ENCODE results near the gene ATP9B. TPM values are rescaled to one million over a fixed set of nuclear protein-coding genes. Genes with fewer than 3 reads are reported as not detected.

The ATP9B gene
- total and polyA plus RNA-seq, 4 donors: 7.1 to 31.4 (median 15.5) TPM

GRCh38 chr18:79366177-79367094 is 297.2 kb downstream of the ATP9B start:
- peak; percentile 20 for DNase-seq (ENCODE audit: low spot score)
- TF ChIP-seq FOXA1 (IDR thresholded peaks at IDR 0.05) (no peak), RAD21 (IDR thresholded peaks at IDR 0.05) (no peak), HNF4G (IDR thresholded peaks at IDR 0.05) (no peak), TAF1 (conservative IDR thresholded peaks at IDR 0.05) (no peak)
- TF ChIP-seq, protein P1, sequence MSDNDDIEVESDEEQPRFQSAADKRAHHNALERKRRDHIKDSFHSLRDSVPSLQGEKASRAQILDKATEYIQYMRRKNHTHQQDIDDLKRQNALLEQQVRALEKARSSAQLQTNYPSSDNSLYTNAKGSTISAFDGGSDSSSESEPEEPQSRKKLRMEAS (IDR thresholded peaks at IDR 0.05): no peak
- TF ChIP-seq, protein P2, sequence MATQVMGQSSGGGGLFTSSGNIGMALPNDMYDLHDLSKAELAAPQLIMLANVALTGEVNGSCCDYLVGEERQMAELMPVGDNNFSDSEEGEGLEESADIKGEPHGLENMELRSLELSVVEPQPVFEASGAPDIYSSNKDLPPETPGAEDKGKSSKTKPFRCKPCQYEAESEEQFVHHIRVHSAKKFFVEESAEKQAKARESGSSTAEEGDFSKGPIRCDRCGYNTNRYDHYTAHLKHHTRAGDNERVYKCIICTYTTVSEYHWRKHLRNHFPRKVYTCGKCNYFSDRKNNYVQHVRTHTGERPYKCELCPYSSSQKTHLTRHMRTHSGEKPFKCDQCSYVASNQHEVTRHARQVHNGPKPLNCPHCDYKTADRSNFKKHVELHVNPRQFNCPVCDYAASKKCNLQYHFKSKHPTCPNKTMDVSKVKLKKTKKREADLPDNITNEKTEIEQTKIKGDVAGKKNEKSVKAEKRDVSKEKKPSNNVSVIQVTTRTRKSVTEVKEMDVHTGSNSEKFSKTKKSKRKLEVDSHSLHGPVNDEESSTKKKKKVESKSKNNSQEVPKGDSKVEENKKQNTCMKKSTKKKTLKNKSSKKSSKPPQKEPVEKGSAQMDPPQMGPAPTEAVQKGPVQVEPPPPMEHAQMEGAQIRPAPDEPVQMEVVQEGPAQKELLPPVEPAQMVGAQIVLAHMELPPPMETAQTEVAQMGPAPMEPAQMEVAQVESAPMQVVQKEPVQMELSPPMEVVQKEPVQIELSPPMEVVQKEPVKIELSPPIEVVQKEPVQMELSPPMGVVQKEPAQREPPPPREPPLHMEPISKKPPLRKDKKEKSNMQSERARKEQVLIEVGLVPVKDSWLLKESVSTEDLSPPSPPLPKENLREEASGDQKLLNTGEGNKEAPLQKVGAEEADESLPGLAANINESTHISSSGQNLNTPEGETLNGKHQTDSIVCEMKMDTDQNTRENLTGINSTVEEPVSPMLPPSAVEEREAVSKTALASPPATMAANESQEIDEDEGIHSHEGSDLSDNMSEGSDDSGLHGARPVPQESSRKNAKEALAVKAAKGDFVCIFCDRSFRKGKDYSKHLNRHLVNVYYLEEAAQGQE (IDR thresholded peaks at IDR 0.05): no peak
- no peak overlapping the region for H3K4me3 ChIP-seq (ENCODE audit: low read depth in 1 of 3, low read length in 3 of 3)
- 91% methylated on average over 29 of the region's 29 CpGs for WGBS
- H3K9ac ChIP-seq (ENCODE audit: low read depth in 1 of 2, low read length in 2 of 2): no peak overlapping the region
- H3K9me3 ChIP-seq (ENCODE audit: control insufficient read depth in 4 of 4, low read length in 3 of 4): no peaks in the 10 kb centered on the region
- H3K36me3 ChIP-seq (ENCODE audit: control insufficient read depth in 4 of 4, insufficient read depth in 3 of 4, low read depth in 1 of 4, low read length in 3 of 4): peaks cover 4 to 25% (median 15%) of the 10 kb centered on the region in 4 donors
- no peaks in the 10 kb centered on the region for H3K27me3 ChIP-seq (ENCODE audit: control insufficient read depth in 4 of 4, insufficient read depth in 4 of 4, low read length in 3 of 4)
- H3K4me1 ChIP-seq (ENCODE audit: control insufficient read depth in 4 of 4, insufficient read depth in 4 of 4, low read length in 3 of 4): no peaks in the 10 kb centered on the region
- no peak overlapping the region for H3K27ac ChIP-seq (ENCODE audit: low read depth in 1 of 2, low read length in 2 of 2)

GRCh38 chr18:79367480-79367879 is 298.3 kb downstream of the ATP9B start:
- TF ChIP-seq FOXA1 (IDR thresholded peaks at IDR 0.05) (no peak), NR2F2 (IDR thresholded peaks at IDR 0.05) (no peak), YY1 (IDR thresholded peaks at IDR 0.05) (no peak), RXRA (IDR thresholded peaks at IDR 0.05) (no peak)
- TF ChIP-seq, protein P3, sequence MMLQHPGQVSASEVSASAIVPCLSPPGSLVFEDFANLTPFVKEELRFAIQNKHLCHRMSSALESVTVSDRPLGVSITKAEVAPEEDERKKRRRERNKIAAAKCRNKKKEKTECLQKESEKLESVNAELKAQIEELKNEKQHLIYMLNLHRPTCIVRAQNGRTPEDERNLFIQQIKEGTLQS (IDR thresholded peaks at IDR 0.05): no peak
- no peak overlapping the region for H3K4me3 ChIP-seq (ENCODE audit: low read depth in 1 of 3, low read length in 3 of 3)
- H3K9me3 ChIP-seq (ENCODE audit: control insufficient read depth in 4 of 4, low read length in 3 of 4): no peaks in the 10 kb centered on the region
- 90% methylated on average over 8 of the region's 8 CpGs for WGBS
- peaks cover 0 to 16% (median 10%) of the 10 kb centered on the region in 4 donors for H3K36me3 ChIP-seq (ENCODE audit: control insufficient read depth in 4 of 4, insufficient read depth in 3 of 4, low read depth in 1 of 4, low read length in 3 of 4)
- H3K27me3 ChIP-seq (ENCODE audit: control insufficient read depth in 4 of 4, insufficient read depth in 4 of 4, low read length in 3 of 4): no peaks in the 10 kb centered on the region
- no peak for DNase-seq (ENCODE audit: low spot score)
- no peak overlapping the region for H3K27ac ChIP-seq (ENCODE audit: low read depth in 1 of 2, low read length in 2 of 2)
- H3K4me1 ChIP-seq (ENCODE audit: control insufficient read depth in 4 of 4, insufficient read depth in 4 of 4, low read length in 3 of 4): no peaks in the 10 kb centered on the region
- no peak overlapping the region for H3K9ac ChIP-seq (ENCODE audit: low read depth in 1 of 2, low read length in 2 of 2)

GRCh38 chr18:79367989-79368388 is 298.8 kb downstream of the ATP9B start:
- Histone ChIP-seq H3K9me3 (ENCODE audit: control insufficient read depth in 4 of 4, low read length in 3 of 4) (no peaks in the 10 kb centered on the region), H3K9ac (ENCODE audit: low read depth in 1 of 2, low read length in 2 of 2) (no peak overlapping the region), H3K27ac (ENCODE audit: low read depth in 1 of 2, low read length in 2 of 2) (no peak overlapping the region), H3K27me3 (ENCODE audit: control insufficient read depth in 4 of 4, insufficient read depth in 4 of 4, low read length in 3 of 4) (no peaks in the 10 kb centered on the region), H3K4me1 (ENCODE audit: control insufficient read depth in 4 of 4, insufficient read depth in 4 of 4, low read length in 3 of 4) (no peaks in the 10 kb centered on the region), H3K36me3 (ENCODE audit: control insufficient read depth in 4 of 4, insufficient read depth in 3 of 4, low read depth in 1 of 4, low read length in 3 of 4) (peaks cover 0 to 16% (median 8%) of the 10 kb centered on the region in 4 donors), H3K4me3 (ENCODE audit: low read depth in 1 of 3, low read length in 3 of 3) (no peak overlapping the region)
- no peak for DNase-seq (ENCODE audit: low spot score)
- 80% methylated on average over 18 of the region's 18 CpGs for WGBS
- TF ChIP-seq GABPA (IDR thresholded peaks at IDR 0.05 in 1 of 2, conservative IDR thresholded peaks at IDR 0.05 in 1 of 2): no peak
- TF ChIP-seq, protein P3 (IDR thresholded peaks at IDR 0.05): no peak
- TF ChIP-seq NR2F2 (IDR thresholded peaks at IDR 0.05): no peak
- no peak for TF ChIP-seq HNF4A (conservative IDR thresholded peaks at IDR 0.05)
- no peak for TF ChIP-seq FOXA2 (IDR thresholded peaks at IDR 0.05)
- TF ChIP-seq FOXA1 (IDR thresholded peaks at IDR 0.05): no peak
- TF ChIP-seq YY1 (IDR thresholded peaks at IDR 0.05): no peak
- TF ChIP-seq, protein P4, sequence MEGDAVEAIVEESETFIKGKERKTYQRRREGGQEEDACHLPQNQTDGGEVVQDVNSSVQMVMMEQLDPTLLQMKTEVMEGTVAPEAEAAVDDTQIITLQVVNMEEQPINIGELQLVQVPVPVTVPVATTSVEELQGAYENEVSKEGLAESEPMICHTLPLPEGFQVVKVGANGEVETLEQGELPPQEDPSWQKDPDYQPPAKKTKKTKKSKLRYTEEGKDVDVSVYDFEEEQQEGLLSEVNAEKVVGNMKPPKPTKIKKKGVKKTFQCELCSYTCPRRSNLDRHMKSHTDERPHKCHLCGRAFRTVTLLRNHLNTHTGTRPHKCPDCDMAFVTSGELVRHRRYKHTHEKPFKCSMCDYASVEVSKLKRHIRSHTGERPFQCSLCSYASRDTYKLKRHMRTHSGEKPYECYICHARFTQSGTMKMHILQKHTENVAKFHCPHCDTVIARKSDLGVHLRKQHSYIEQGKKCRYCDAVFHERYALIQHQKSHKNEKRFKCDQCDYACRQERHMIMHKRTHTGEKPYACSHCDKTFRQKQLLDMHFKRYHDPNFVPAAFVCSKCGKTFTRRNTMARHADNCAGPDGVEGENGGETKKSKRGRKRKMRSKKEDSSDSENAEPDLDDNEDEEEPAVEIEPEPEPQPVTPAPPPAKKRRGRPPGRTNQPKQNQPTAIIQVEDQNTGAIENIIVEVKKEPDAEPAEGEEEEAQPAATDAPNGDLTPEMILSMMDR (IDR thresholded peaks at IDR 0.05; ENCODE audit: low read depth, low read length, missing input control): no peak
- TF ChIP-seq RAD21 (IDR thresholded peaks at IDR 0.05): no peak
- TF ChIP-seq EGR1 (IDR thresholded peaks at IDR 0.05; ENCODE audit: low read depth in 2 of 2): no peak
- TF ChIP-seq, protein P1 (IDR thresholded peaks at IDR 0.05): no peak
- TF ChIP-seq HNF4G (IDR thresholded peaks at IDR 0.05): no peak
- TF ChIP-seq, protein P2 (IDR thresholded peaks at IDR 0.05): no peak

Data from liver (tissue), 9 donors.